HCT116 (cell line): ENCODE results near the gene PMM1. TPM values are rescaled to one million over a fixed set of nuclear protein-coding genes. Genes with fewer than 3 reads are reported as not detected.

Experiments
- ATAC-seq: fragments of 200-7000 bp; cut with Tn5 transposase; 2 replicates; pipeline ENCODE4 v1.9.1; 2020; ENCODE audit warnings: mild to moderate bottlenecking, moderate library complexity
- BruUV-seq: library from RNA; stranded (reverse); fragments of 400-500 nt; replicated peaks from 2 replicates; lab custom pipeline; 2021; lab: Mats Ljungman, UMichigan
- CTCF ChIA-PET: fragments of 300-600 bp; sonication (Branson Sonifier 250); formaldehyde crosslinking; loops from one replicate; lab custom pipeline; 2021; ENCODE audit warnings: antibody characterized with exemption; lab: Charles Lee
- POLR2A ChIA-PET: fragments of 300-600, 350-600 bp; sonication (Branson Sonifier 250); formaldehyde crosslinking; loops from one replicate; lab custom pipeline; 2021; ENCODE audit warnings: antibody characterized with exemption; lab: Charles Lee
- RAD21 ChIA-PET, 2 experiments: fragments of 300-600 bp; sonication (Branson Sonifier 250); formaldehyde crosslinking; loops; one replicate each; lab custom pipeline; 2023; ENCODE audit warnings: low total read pairs in 2 of 2; ENCODE audit not compliant: uncharacterized antibody in 2 of 2, unreplicated experiment in 2 of 2, low non-redundant PET in 1 of 2; lab: Charles Lee
- DNase-seq: peaks from one replicate; pipeline ENCODE4 v3.0.0-alpha.2; 2010; ENCODE audit warnings: low read depth, low spot score
- H2AFZ ChIP-seq: fragments of 200-600 bp; shearing (Covaris generic), sonication (generic); 2 replicates; pipeline ENCODE4 v1.6.1; 2017; ENCODE audit warnings: low read depth, mixed run types, mixed read lengths, antibody characterized with exemption, low read length; ENCODE audit not compliant: poor library complexity, severe bottlenecking
- H3K27ac ChIP-seq: 2 replicates; pipeline ENCODE4 v1.5.1; 2012; ENCODE audit warnings: low read depth, low read length
- H3K27me3 ChIP-seq: fragments of 200-600 bp; sonication (generic); 2 replicates; pipeline ENCODE4 v1.6.1; 2016; ENCODE audit warnings: mixed run types, low read length, mixed read lengths; ENCODE audit not compliant: insufficient read depth
- H3K36me3 ChIP-seq, 2 experiments: fragments of 200-500 bp in 1 of 2; fragments of 200-600 bp in 1 of 2; sonication (Bioruptor generic) in 1 of 2; sonication (generic) in 1 of 2; 2 replicates each; pipeline versions ENCODE4 v1.5.1 to v1.6.1; 2014 to 2016; ENCODE audit warnings: low read length in 2 of 2, inconsistent platforms in 1 of 2, mixed read lengths in 1 of 2, mixed run types in 1 of 2; ENCODE audit not compliant: insufficient read depth in 2 of 2, control insufficient read depth in 1 of 2
- H3K4me1 ChIP-seq, 2 experiments: fragments of 200-600 bp in 1 of 2; sonication (generic) in 1 of 2; 2 replicates each; pipeline versions ENCODE4 v1.5.1 to v1.6.1; 2012 to 2017; ENCODE audit warnings: low read length in 2 of 2, inconsistent platforms in 1 of 2, mild to moderate bottlenecking in 1 of 2, mixed read lengths in 1 of 2, mixed run types in 1 of 2, moderate library complexity in 1 of 2; ENCODE audit not compliant: insufficient read depth in 2 of 2, control insufficient read depth in 1 of 2
- H3K4me2 ChIP-seq: fragments of 200-600 bp; sonication (generic); 2 replicates; pipeline ENCODE4 v1.6.1; 2017; ENCODE audit warnings: mixed run types, low read length, mixed read lengths
- H3K4me3 ChIP-seq, 2 experiments: fragments of 200-600 bp in 1 of 2; sonication (generic) in 1 of 2; replicated peaks in 1 of 2; 2 replicates each; pipeline ENCODE4 v1.5.1; 2011 to 2016; ENCODE audit warnings: low read length in 2 of 2, control low read depth in 1 of 2, low read depth in 1 of 2, mild to moderate bottlenecking in 1 of 2, mixed read lengths in 1 of 2, mixed run types in 1 of 2
- H3K79me2 ChIP-seq: fragments of 200-600 bp; sonication (generic); 2 replicates; pipeline ENCODE4 v1.6.1; 2017; ENCODE audit warnings: mild to moderate bottlenecking, mixed run types, low read length, moderate library complexity, mixed read lengths; ENCODE audit not compliant: insufficient read depth
- H3K9ac ChIP-seq: fragments of 200-600 bp; sonication (generic); 2 replicates; pipeline ENCODE4 v1.6.1; 2016; ENCODE audit warnings: low read length, mixed read lengths
- H3K9me2 ChIP-seq: fragments of 200-600 bp; sonication (generic), shearing (Covaris generic); 2 replicates; pipeline ENCODE4 v1.6.1; 2017; ENCODE audit warnings: mixed run types, mild to moderate bottlenecking, moderate library complexity; ENCODE audit not compliant: insufficient read depth
- H3K9me3 ChIP-seq, 2 experiments: fragments of 200-500 bp in 1 of 2; fragments of 200-600 bp in 1 of 2; sonication (Bioruptor generic) in 1 of 2; sonication (generic) in 1 of 2; 2 replicates each; pipeline ENCODE4 v1.6.1; 2014 to 2017; ENCODE audit warnings: low read length in 2 of 2, mixed read lengths in 2 of 2, inconsistent platforms in 1 of 2, low read depth in 1 of 2, mild to moderate bottlenecking in 1 of 2, mixed run types in 1 of 2, moderate library complexity in 1 of 2; ENCODE audit not compliant: control insufficient read depth in 1 of 2, insufficient read depth in 1 of 2
- H4K20me1 ChIP-seq: fragments of 200-600 bp; sonication (generic), shearing (Covaris generic); 2 replicates; pipeline ENCODE4 v1.6.1; 2017; ENCODE audit warnings: mixed run types, mild to moderate bottlenecking, moderate library complexity; ENCODE audit not compliant: insufficient read depth
- ATF3 ChIP-seq: IDR thresholded peaks from 2 replicates; pipeline ENCODE4 v1.6.1; 2012
- CBX3 ChIP-seq: IDR thresholded peaks from 2 replicates; pipeline ENCODE4 v1.6.1; 2012; ENCODE audit warnings: low read depth
- ELF1 ChIP-seq: IDR thresholded peaks from 2 replicates; pipeline ENCODE4 v1.6.1; 2012; ENCODE audit warnings: low read depth, borderline replicate concordance
- FOSL1 ChIP-seq: IDR thresholded peaks from 2 replicates; pipeline ENCODE4 v1.6.1; 2012; ENCODE audit warnings: low read depth
- JUND ChIP-seq: IDR thresholded peaks from 2 replicates; pipeline ENCODE4 v1.6.1; 2012
- MAX ChIP-seq: IDR thresholded peaks from 2 replicates; pipeline ENCODE4 v1.6.1; 2012
- POLR2A ChIP-seq: IDR thresholded peaks from 2 replicates; pipeline ENCODE4 v1.7.0; 2011; ENCODE audit warnings: borderline replicate concordance; ENCODE audit not compliant: insufficient read depth, insufficient read length; ENCODE audit errors: extremely low read depth
- POLR2AphosphoS5 ChIP-seq: IDR thresholded peaks from 2 replicates; pipeline ENCODE4 v1.6.1; 2011; ENCODE audit warnings: mild to moderate bottlenecking, low read depth, low read length, moderate library complexity
- RAD21 ChIP-seq: IDR thresholded peaks from 2 replicates; pipeline ENCODE4 v1.6.1; 2012; ENCODE audit warnings: low read depth, mild to moderate bottlenecking
- SIN3A ChIP-seq: IDR thresholded peaks from 2 replicates; pipeline ENCODE4 v1.6.1; 2012; ENCODE audit warnings: low read depth
- SRF ChIP-seq: IDR thresholded peaks from 2 replicates; pipeline ENCODE4 v1.6.1; 2012; ENCODE audit warnings: low read depth
- TCF7L2 ChIP-seq: IDR thresholded peaks from 2 replicates; pipeline ENCODE4 v1.7.0; 2011; ENCODE audit warnings: borderline replicate concordance, inconsistent platforms; ENCODE audit not compliant: insufficient read depth, insufficient read length; ENCODE audit errors: extremely low read depth
- YY1 ChIP-seq: IDR thresholded peaks from 2 replicates; pipeline ENCODE4 v1.6.1; 2011; ENCODE audit warnings: low read length, low read depth, moderate library complexity, mild to moderate bottlenecking; ENCODE audit not compliant: insufficient replicate concordance; ENCODE audit errors: extremely low read depth
- ZFX ChIP-seq: fragments of 450-650 bp; IDR thresholded peaks from 2 replicates; pipeline ENCODE4 v1.6.1; 2017
- ZNF274 ChIP-seq: fragments of 200-500 bp; sonication (Bioruptor generic); IDR thresholded peaks from 2 replicates; pipeline ENCODE4 v1.6.1; 2014; ENCODE audit warnings: mild to moderate bottlenecking, low read depth, low read length, inconsistent platforms
- intact Hi-C: fragments of 100-400 bp; cut with micrococcal nuclease; formaldehyde crosslinking; loops from 2 replicates; pipeline ENCODE4 v1.10.0; 2022
- total RNA-seq: library from RNA; stranded (reverse); gene quantifications from one replicate; pipeline ENCODE4 v1.2.1, GENCODE V29; 2021; ENCODE audit not compliant: unreplicated experiment
- TF ChIP-seq, protein P1 (sequence below), 3 experiments: fragments of 200-600 bp in 1 of 3; sonication (generic) in 1 of 3; IDR thresholded peaks in 2 of 3; conservative IDR thresholded peaks in 1 of 3; 2 replicates each; pipeline ENCODE4 v1.5.1; 2012 to 2017; ENCODE audit warnings: low read depth in 2 of 3, low read length in 2 of 3, antibody characterized with exemption in 1 of 3, borderline replicate concordance in 1 of 3, control low read depth in 1 of 3, mild to moderate bottlenecking in 1 of 3, mixed read lengths in 1 of 3, mixed run types in 1 of 3, moderate library complexity in 1 of 3; ENCODE audit not compliant: insufficient read depth in 1 of 3

The PMM1 gene
- total RNA-seq, 1 experiment from 2014 or later = 31.7 TPM

DNA sequence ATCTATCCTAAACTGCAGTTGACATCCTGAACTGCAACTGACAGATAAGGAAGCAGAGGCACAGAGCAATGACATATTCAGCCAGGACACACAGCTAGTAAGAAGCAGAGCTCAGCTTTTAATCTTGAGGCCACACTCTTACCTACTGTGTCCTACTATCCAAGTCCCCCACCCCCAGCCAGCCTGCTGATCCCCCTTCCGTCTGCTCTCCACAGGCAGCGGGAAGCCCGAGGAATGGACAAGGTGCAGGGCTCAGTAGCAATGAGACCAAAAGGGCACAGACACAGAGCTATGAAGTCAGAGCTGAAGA, 49.7 kb downstream of the PMM1 start:
- ATAC-seq (no peak), DNase-seq (no peak)
- no peaks in the 10 kb centered on the region for H3K9me3 ChIP-seq
- H3K9me2 ChIP-seq = no peaks in the 10 kb centered on the region
- H3K4me2 ChIP-seq = no peak overlapping the region
- no peak overlapping the region for H3K27ac ChIP-seq
- H4K20me1 ChIP-seq = peaks cover 6% of the 10 kb centered on the region; the same call in 1 of the 2 replicates
- peaks cover 83% of the 10 kb centered on the region for H3K79me2 ChIP-seq
- H3K4me1 ChIP-seq = peaks cover 12 to 17% of the 10 kb centered on the region in 2 experiments
- BruUV-seq = no TSS peak
- peaks cover 22 to 34% of the 10 kb centered on the region in 2 experiments for H3K36me3 ChIP-seq
- TF ChIP-seq RAD21 = no peak
- TF ChIP-seq FOSL1 = no peak
- TF ChIP-seq ZNF274 = no peak
- TF ChIP-seq MAX = no peak
- TF ChIP-seq CBX3 = no peak
- no peak for TF ChIP-seq SIN3A
- no peak for TF ChIP-seq POLR2AphosphoS5
- TF ChIP-seq POLR2A = no peak
- no peak for TF ChIP-seq YY1
- TF ChIP-seq JUND = no peak
- TF ChIP-seq, all 23 proteins: peak for 0
- Histone ChIP-seq H3K4me3 (no peak overlapping the region), H3K9ac (no peak overlapping the region), H2AFZ (no peak overlapping the region), H3K27me3 (no peaks in the 10 kb centered on the region)
- CTCF ChIA-PET = no interaction called here
- intact Hi-C loops = no loop called here
- POLR2A ChIA-PET = interaction anchor here (0.6 kb wide), 1 partner anchor 159 kb away, joined by 6 read pairs; no protein-coding TSS in a partner anchor
- RAD21 ChIA-PET = no interaction called here

DNA sequence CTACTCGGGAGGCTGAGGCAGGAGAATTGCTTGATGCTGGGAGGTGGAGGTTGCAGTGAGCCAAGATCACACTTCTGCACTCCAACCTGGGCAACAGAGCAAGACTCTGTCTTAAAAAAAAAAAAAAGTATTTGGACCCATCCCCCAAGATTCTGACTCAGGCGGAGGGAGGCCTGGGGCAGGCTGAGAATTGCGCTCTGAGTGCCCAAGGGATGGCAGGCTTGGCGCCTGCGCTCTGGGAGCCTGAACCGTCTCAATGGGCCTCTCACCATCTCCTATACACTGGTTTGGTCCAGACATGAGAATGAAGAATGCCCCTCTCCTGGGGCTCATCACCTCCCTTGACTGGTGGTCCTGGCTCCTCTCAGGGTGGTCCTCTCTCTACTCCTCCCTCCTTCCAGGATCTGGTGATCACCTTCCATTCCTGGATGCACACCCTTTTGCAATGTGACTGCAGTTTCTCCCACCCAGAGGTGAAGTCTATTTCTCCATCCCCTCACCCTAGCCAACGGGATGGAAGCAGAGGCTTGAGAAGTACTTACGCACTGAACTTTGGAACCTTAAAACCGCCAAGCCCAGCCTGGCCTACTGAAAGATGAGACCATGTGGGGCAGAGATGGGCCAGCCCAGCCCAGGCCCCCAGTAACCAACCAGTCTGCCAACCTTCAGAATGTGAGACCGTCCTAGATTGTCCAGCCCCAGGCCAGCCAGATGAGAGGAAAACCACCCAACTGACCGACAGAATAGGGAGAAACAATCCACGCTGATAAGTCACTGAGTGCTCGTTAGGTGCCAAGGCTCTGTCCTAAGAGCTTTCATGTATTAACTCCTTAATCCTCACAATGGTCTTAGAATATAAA, 50.3 kb downstream of the PMM1 start:
- peaks cover 8 to 12% of the 10 kb centered on the region in 2 experiments for H3K4me1 ChIP-seq
- no peaks in the 10 kb centered on the region for H3K9me3 ChIP-seq
- peaks cover 24 to 38% of the 10 kb centered on the region in 2 experiments for H3K36me3 ChIP-seq
- no peak overlapping the region for H2AFZ ChIP-seq
- intact Hi-C loops = no loop called here
- no peak overlapping the region for H3K4me2 ChIP-seq
- no peaks in the 10 kb centered on the region for H3K27me3 ChIP-seq
- ATAC-seq (no peak), DNase-seq (no peak)
- no peaks in the 10 kb centered on the region for H3K9me2 ChIP-seq
- H4K20me1 ChIP-seq = peaks cover 6% of the 10 kb centered on the region; the same call in 1 of the 2 replicates
- no peak overlapping the region for H3K27ac ChIP-seq
- peaks cover 87% of the 10 kb centered on the region for H3K79me2 ChIP-seq
- H3K4me3 ChIP-seq = no peak overlapping the region
- ChIA-PET RAD21 (no interaction called here), CTCF (no interaction called here), POLR2A (interaction anchor here (0.6 kb wide), 1 partner anchor 158 kb away, joined by 6 read pairs; no protein-coding TSS in a partner anchor)
- BruUV-seq = no TSS peak
- no peak overlapping the region for H3K9ac ChIP-seq
- TF ChIP-seq FOSL1 (no peak), TCF7L2 (no peak), MAX (no peak), ATF3 (no peak), POLR2A (no peak), ZFX (no peak), JUND (no peak), ELF1 (no peak), SRF (no peak)
- TF ChIP-seq, protein P1, sequence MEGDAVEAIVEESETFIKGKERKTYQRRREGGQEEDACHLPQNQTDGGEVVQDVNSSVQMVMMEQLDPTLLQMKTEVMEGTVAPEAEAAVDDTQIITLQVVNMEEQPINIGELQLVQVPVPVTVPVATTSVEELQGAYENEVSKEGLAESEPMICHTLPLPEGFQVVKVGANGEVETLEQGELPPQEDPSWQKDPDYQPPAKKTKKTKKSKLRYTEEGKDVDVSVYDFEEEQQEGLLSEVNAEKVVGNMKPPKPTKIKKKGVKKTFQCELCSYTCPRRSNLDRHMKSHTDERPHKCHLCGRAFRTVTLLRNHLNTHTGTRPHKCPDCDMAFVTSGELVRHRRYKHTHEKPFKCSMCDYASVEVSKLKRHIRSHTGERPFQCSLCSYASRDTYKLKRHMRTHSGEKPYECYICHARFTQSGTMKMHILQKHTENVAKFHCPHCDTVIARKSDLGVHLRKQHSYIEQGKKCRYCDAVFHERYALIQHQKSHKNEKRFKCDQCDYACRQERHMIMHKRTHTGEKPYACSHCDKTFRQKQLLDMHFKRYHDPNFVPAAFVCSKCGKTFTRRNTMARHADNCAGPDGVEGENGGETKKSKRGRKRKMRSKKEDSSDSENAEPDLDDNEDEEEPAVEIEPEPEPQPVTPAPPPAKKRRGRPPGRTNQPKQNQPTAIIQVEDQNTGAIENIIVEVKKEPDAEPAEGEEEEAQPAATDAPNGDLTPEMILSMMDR (IDR thresholded peaks at IDR 0.05 in 2 of 3, conservative IDR thresholded peaks at IDR 0.05 in 1 of 3; ENCODE audit: borderline replicate concordance in 1 of 3, insufficient read depth in 1 of 3, low read depth in 2 of 3, low read length in 2 of 3) = no peak
